Fibroblast of lung (primary cell): Measurements from ENCODE around the gene ANK2. TPM values are rescaled to one million over a fixed set of nuclear protein-coding genes. Genes with fewer than 3 reads are reported as not detected.
A peak's percentile ranks its signal among the peaks of the same experiment; 100 is the strongest.

Experiments used
- DNase-seq, 2 donors: peaks; one replicate each; pipeline versions ENCODE4 v3.0.0 to v3.0.0-alpha.2; 2010; ENCODE audit warnings: low read depth in 2 of 2
- H2AFZ ChIP-seq: 2 replicates; pipeline ENCODE4 v1.5.1; 2012; ENCODE audit warnings: low read length, control low read depth, inconsistent platforms
- H3K27ac ChIP-seq: 2 replicates; pipeline ENCODE4 v1.5.1; 2011; ENCODE audit warnings: low read length, control low read depth; ENCODE audit not compliant: insufficient read depth
- H3K27me3 ChIP-seq: 2 replicates; pipeline ENCODE4 v1.5.1; 2011; ENCODE audit warnings: mild to moderate bottlenecking, low read length; ENCODE audit not compliant: control insufficient read depth, insufficient read depth
- H3K36me3 ChIP-seq: 2 replicates; pipeline ENCODE4 v1.5.1; 2011; ENCODE audit warnings: low read length; ENCODE audit not compliant: control insufficient read depth, insufficient read depth
- H3K4me1 ChIP-seq: 2 replicates; pipeline ENCODE4 v1.5.1; 2011; ENCODE audit warnings: low read length; ENCODE audit not compliant: control insufficient read depth, insufficient read depth; ENCODE audit errors: extremely low read depth
- H3K4me2 ChIP-seq: 2 replicates; pipeline ENCODE4 v1.5.1; 2011; ENCODE audit warnings: low read length, control low read depth; ENCODE audit not compliant: insufficient read depth; ENCODE audit errors: extremely low read depth
- H3K4me3 ChIP-seq, 4 experiments: fragments of 200-600 bp in 1 of 4; sonication (generic) in 1 of 4; replicated peaks in 1 of 4; 2 replicates each; pipeline ENCODE4 v1.5.1; 2011 to 2016; ENCODE audit warnings: low read length in 4 of 4, low read depth in 3 of 4, mild to moderate bottlenecking in 3 of 4, control low read depth in 2 of 4, inconsistent platforms in 1 of 4, mixed read lengths in 1 of 4; ENCODE audit not compliant: insufficient read depth in 1 of 4; ENCODE audit errors: control extremely low read depth in 1 of 4
- H3K79me2 ChIP-seq: 2 replicates; pipeline ENCODE4 v1.5.1; 2012; ENCODE audit warnings: mild to moderate bottlenecking, low read length, inconsistent platforms; ENCODE audit not compliant: control insufficient read depth, insufficient read depth
- H3K9ac ChIP-seq: 2 replicates; pipeline ENCODE4 v1.5.1; 2011; ENCODE audit warnings: mild to moderate bottlenecking, low read length, control low read depth; ENCODE audit not compliant: insufficient read depth
- H3K9me3 ChIP-seq: 2 replicates; pipeline ENCODE4 v1.5.1; 2012; ENCODE audit warnings: low read depth, low read length; ENCODE audit not compliant: control insufficient read depth, insufficient read depth
- H4K20me1 ChIP-seq: 2 replicates; pipeline ENCODE4 v1.5.1; 2011; ENCODE audit warnings: low read length; ENCODE audit not compliant: control insufficient read depth, insufficient read depth; ENCODE audit errors: extremely low read depth
- EZH2 ChIP-seq: IDR thresholded peaks from 2 replicates; pipeline ENCODE4 v1.5.1; 2012; ENCODE audit warnings: low read length, control low read depth, mild to moderate bottlenecking; ENCODE audit errors: missing control alignments
- polyA plus RNA-seq, 2 donors: library from polyadenylated mRNA; depleted of rRNA in 1 of 2; stranded (reverse) in 1 of 2; unstranded in 1 of 2; fragments of >200 nt; gene quantifications; 2 replicates each; pipeline ENCODE4 v1.2.1, GENCODE V29; 2011 to 2012; ENCODE audit warnings: missing spikeins in 1 of 2
- total RNA-seq: library from RNA; depleted of rRNA; stranded (reverse); fragments of >200 nt; gene quantifications from 2 replicates; pipeline ENCODE4 v1.2.1, GENCODE V29; 2014
- TF ChIP-seq, protein P1 (sequence below), 2 donors: IDR thresholded peaks in 1 of 2; conservative IDR thresholded peaks in 1 of 2; 1 replicate in 1 of 2; 2 replicates in 1 of 2; pipeline ENCODE4 v1.5.1; 2011 to 2012; ENCODE audit warnings: low read length in 2 of 2, control low read depth in 1 of 2, inconsistent platforms in 1 of 2, low read depth in 1 of 2, mild to moderate bottlenecking in 1 of 2

Gene ANK2
- total and polyA plus RNA-seq, 2 donors (not counting 1 experiment from before 2014, with no cell fraction given), result 10.9 to 95.1 TPM

DNA sequence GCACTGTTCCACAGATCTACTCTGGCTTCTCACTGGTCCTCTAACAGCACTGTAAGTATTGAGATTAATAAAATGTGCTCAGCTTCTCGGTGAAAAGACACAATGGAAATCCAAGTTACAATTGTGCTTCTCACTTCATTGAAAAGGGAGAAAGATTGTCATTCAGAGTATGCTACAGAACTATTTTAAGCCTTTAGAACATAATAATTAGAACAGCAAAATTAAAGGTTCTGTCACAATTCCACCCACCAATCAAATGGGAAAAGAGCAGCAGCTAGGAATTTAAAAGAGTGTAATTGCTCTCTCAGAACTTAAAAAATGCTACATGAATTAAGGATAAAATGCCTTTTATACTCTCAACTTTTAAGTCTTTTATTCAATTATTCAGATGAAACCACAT, 329.4 kb downstream of the ANK2 start:
- Histone ChIP-seq H3K27ac (no peak overlapping the region), H3K4me2 (no peak overlapping the region), H2AFZ (no peak overlapping the region), H3K36me3 (no peaks in the 10 kb centered on the region), H4K20me1 (no peaks in the 10 kb centered on the region), H3K27me3 (no peaks in the 10 kb centered on the region), H3K9me3 (no peaks in the 10 kb centered on the region), H3K4me1 (peaks cover 14% of the 10 kb centered on the region), H3K79me2 (no peaks in the 10 kb centered on the region), H3K4me3 (no peak overlapping the region), H3K9ac (no peak overlapping the region)
- DNase-seq, result no peak
- no peak for TF ChIP-seq EZH2
- TF ChIP-seq, protein P1, sequence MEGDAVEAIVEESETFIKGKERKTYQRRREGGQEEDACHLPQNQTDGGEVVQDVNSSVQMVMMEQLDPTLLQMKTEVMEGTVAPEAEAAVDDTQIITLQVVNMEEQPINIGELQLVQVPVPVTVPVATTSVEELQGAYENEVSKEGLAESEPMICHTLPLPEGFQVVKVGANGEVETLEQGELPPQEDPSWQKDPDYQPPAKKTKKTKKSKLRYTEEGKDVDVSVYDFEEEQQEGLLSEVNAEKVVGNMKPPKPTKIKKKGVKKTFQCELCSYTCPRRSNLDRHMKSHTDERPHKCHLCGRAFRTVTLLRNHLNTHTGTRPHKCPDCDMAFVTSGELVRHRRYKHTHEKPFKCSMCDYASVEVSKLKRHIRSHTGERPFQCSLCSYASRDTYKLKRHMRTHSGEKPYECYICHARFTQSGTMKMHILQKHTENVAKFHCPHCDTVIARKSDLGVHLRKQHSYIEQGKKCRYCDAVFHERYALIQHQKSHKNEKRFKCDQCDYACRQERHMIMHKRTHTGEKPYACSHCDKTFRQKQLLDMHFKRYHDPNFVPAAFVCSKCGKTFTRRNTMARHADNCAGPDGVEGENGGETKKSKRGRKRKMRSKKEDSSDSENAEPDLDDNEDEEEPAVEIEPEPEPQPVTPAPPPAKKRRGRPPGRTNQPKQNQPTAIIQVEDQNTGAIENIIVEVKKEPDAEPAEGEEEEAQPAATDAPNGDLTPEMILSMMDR (conservative IDR thresholded peaks at IDR 0.05 in 1 of 2, IDR thresholded peaks at IDR 0.05 in 1 of 2; ENCODE audit: low read depth in 1 of 2, low read length in 2 of 2), result no peak

GRCh38 chr4:113382704-113383103, 333.3 kb downstream of the ANK2 start:
- H3K27me3 ChIP-seq, result no peaks in the 10 kb centered on the region
- H3K4me2 ChIP-seq, result peak overlapping the region; percentile 54
- peak in 1 of 2 donors; percentile 41 for DNase-seq
- no peak overlapping the region for H2AFZ ChIP-seq
- no peaks in the 10 kb centered on the region for H4K20me1 ChIP-seq
- peak overlapping the region; percentile 57 for H3K27ac ChIP-seq
- no peaks in the 10 kb centered on the region for H3K36me3 ChIP-seq
- TF ChIP-seq, protein P1 (conservative IDR thresholded peaks at IDR 0.05 in 1 of 2, IDR thresholded peaks at IDR 0.05 in 1 of 2; ENCODE audit: low read depth in 1 of 2, low read length in 2 of 2), result no peak
- TF ChIP-seq EZH2, result no peak
- H3K9me3 ChIP-seq, result no peaks in the 10 kb centered on the region
- no peak overlapping the region for H3K9ac ChIP-seq
- no peak overlapping the region for H3K4me3 ChIP-seq
- H3K4me1 ChIP-seq, result peaks cover 15% of the 10 kb centered on the region
- H3K79me2 ChIP-seq, result no peaks in the 10 kb centered on the region

DNA sequence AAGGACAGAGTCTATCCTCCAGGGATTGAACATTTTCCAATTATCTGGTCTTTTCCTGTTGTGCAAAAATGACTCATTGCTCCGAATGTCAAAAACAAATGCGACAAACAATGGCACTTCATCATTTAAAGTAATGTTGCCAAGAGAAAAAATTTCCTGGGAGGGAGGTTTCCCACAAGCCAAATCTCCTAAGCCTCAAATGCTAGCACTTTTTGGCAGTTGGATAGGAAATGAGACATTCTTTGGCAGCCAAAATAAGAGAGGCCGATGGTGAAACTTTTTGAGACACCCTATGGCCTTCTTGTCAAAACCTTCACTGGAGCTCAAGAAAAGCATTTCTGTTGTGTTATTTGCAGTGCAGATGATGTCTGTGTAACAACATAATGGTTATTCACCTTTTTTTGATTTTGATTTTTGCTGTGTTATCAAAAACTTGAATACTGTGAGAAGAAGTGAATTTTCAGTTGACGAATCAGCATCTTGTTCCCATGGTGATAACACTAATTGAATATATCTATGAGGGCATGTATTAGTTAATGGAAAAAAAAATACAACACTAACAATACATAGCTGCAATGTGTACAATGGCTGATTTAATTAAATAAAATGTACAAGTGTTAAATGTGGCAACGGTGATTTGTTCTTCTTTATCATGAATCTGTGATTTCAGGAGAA, 333.8 kb downstream of the ANK2 start:
- H3K4me3 ChIP-seq, result no peak overlapping the region
- no peak overlapping the region for H2AFZ ChIP-seq
- H3K4me2 ChIP-seq, result peak overlapping the region; percentile 54
- no peaks in the 10 kb centered on the region for H4K20me1 ChIP-seq
- no peaks in the 10 kb centered on the region for H3K79me2 ChIP-seq
- H3K36me3 ChIP-seq, result no peaks in the 10 kb centered on the region
- peak; percentile 83 to 86 for DNase-seq
- H3K9me3 ChIP-seq, result no peaks in the 10 kb centered on the region
- no peak for TF ChIP-seq EZH2
- TF ChIP-seq, protein P1 (conservative IDR thresholded peaks at IDR 0.05 in 1 of 2, IDR thresholded peaks at IDR 0.05 in 1 of 2; ENCODE audit: low read depth in 1 of 2, low read length in 2 of 2), result no peak
- peak overlapping the region; percentile 57 for H3K27ac ChIP-seq
- H3K4me1 ChIP-seq, result peaks cover 15% of the 10 kb centered on the region
- no peak overlapping the region for H3K9ac ChIP-seq
- H3K27me3 ChIP-seq, result no peaks in the 10 kb centered on the region
